H1 (cell line): ENCODE results near the gene PLXNB1. TPM values are rescaled to one million over a fixed set of nuclear protein-coding genes. Genes with fewer than 3 reads are reported as not detected.

Experiments
- CTCF ChIA-PET: fragments of 300-600 bp; sonication (Branson Sonifier 250); formaldehyde crosslinking; loops from one replicate; lab custom pipeline; 2021; ENCODE audit not compliant: partially characterized antibody; lab: Charles Lee
- POLR2A ChIA-PET: fragments of 300-600 bp; sonication (Branson Sonifier 250); formaldehyde crosslinking; loops from one replicate; lab custom pipeline; 2021; ENCODE audit warnings: inconsistent platforms; ENCODE audit not compliant: partially characterized antibody; lab: Charles Lee
- DNase-seq, 2 experiments: peaks; one replicate each; pipeline versions ENCODE4 v3.0.0 to v3.0.0-alpha.2; 2010 to 2022; ENCODE audit warnings: low spot score in 2 of 2, low read depth in 1 of 2, mixed read lengths in 1 of 2
- FAIRE-seq: peaks from 2 replicates; lab custom pipeline; 2011; peaks lifted over from hg19 to GRCh38; lab: Jason Lieb, UNC
- H2AFZ ChIP-seq: 2 replicates; pipeline ENCODE4 v1.8.1; 2012; ENCODE audit warnings: low read length, inconsistent platforms
- H2AK5ac ChIP-seq: 2 replicates; pipeline ENCODE4 v1.6.1; 2013; ENCODE audit warnings: low read depth, low read length
- H2BK120ac ChIP-seq: replicated peaks from 2 replicates; pipeline ENCODE3; 2013; ENCODE audit warnings: low read depth, low read length, inconsistent platforms
- H2BK12ac ChIP-seq: 2 replicates; pipeline ENCODE4 v1.6.1; 2013; ENCODE audit warnings: low read depth, low read length
- H2BK15ac ChIP-seq: 2 replicates; pipeline ENCODE4 v1.6.1; 2013; ENCODE audit warnings: low read length
- H2BK20ac ChIP-seq: 2 replicates; pipeline ENCODE4 v1.6.1; 2013; ENCODE audit warnings: low read length
- H2BK5ac ChIP-seq: 2 replicates; pipeline ENCODE4 v1.6.1; 2013; ENCODE audit warnings: low read depth, low read length
- H3K14ac ChIP-seq: 2 replicates; pipeline ENCODE4 v1.6.1; 2013; ENCODE audit warnings: inconsistent platforms; ENCODE audit not compliant: insufficient read length
- H3K18ac ChIP-seq: 2 replicates; pipeline ENCODE4 v1.6.1; 2013; ENCODE audit warnings: low read length; ENCODE audit errors: extremely low read depth
- H3K23ac ChIP-seq: 2 replicates; pipeline ENCODE4 v1.6.1; 2013; ENCODE audit warnings: inconsistent platforms; ENCODE audit not compliant: insufficient read length
- H3K23me2 ChIP-seq: 2 replicates; pipeline ENCODE4 v1.6.1; 2013; ENCODE audit warnings: low read depth, low read length
- H3K27ac ChIP-seq: 2 replicates; pipeline ENCODE4 v1.6.1; 2011; ENCODE audit warnings: low read depth, low read length, inconsistent platforms
- H3K27me3 ChIP-seq, 4 experiments: replicated peaks in 1 of 4; 1 replicate in 1 of 4; 2 replicates in 3 of 4; pipeline versions ENCODE4 v1.6.1 to v1.8.1; 2011 to 2013; ENCODE audit warnings: low read length in 3 of 4, mild to moderate bottlenecking in 3 of 4, inconsistent platforms in 2 of 4, mixed read lengths in 2 of 4, moderate library complexity in 1 of 4; ENCODE audit not compliant: control insufficient read depth in 3 of 4, insufficient read depth in 3 of 4; ENCODE audit errors: extremely low read depth in 1 of 4
- H3K36me3 ChIP-seq, 4 experiments: 2 replicates each; pipeline versions ENCODE4 v1.6.1 to v1.8.1; 2011 to 2013; ENCODE audit warnings: mild to moderate bottlenecking in 4 of 4, low read length in 3 of 4, moderate library complexity in 2 of 4, control low read depth in 1 of 4, inconsistent platforms in 1 of 4; ENCODE audit not compliant: insufficient read depth in 4 of 4, control insufficient read depth in 2 of 4
- H3K4ac ChIP-seq: replicated peaks from 2 replicates; pipeline ENCODE3; 2013; ENCODE audit warnings: low read length, low read depth, mixed read lengths, inconsistent platforms; ENCODE audit not compliant: insufficient read length
- H3K4me1 ChIP-seq, 4 experiments: replicated peaks in 1 of 4; 1 replicate in 1 of 4; 2 replicates in 3 of 4; pipeline versions ENCODE4 v1.6.1 to v1.8.1; 2011 to 2013; ENCODE audit warnings: low read length in 3 of 4, inconsistent platforms in 2 of 4, mixed read lengths in 1 of 4; ENCODE audit not compliant: insufficient read depth in 4 of 4, control insufficient read depth in 3 of 4
- H3K4me2 ChIP-seq, 2 experiments: 2 replicates each; pipeline versions ENCODE4 v1.6.1 to v1.8.1; 2011 to 2013; ENCODE audit warnings: low read depth in 2 of 2, low read length in 2 of 2, control low read depth in 1 of 2, inconsistent platforms in 1 of 2, mild to moderate bottlenecking in 1 of 2; ENCODE audit not compliant: insufficient read depth in 1 of 2
- H3K4me3 ChIP-seq, 4 experiments: fragments of 200-600, 300-600 bp in 1 of 4; sonication (generic), shearing (Covaris generic), sonication (Bioruptor Twin) in 1 of 4; 2 replicates each; pipeline versions ENCODE4 v1.5.1 to v1.8.1; 2011 to 2016; ENCODE audit warnings: low read length in 4 of 4, low read depth in 3 of 4, control low read depth in 2 of 4, inconsistent platforms in 2 of 4, mild to moderate bottlenecking in 2 of 4, mixed read lengths in 1 of 4, moderate library complexity in 1 of 4; ENCODE audit not compliant: insufficient read depth in 2 of 4; ENCODE audit errors: extremely low read depth in 1 of 4
- H3K56ac ChIP-seq: replicated peaks from 2 replicates; pipeline ENCODE3; 2013; ENCODE audit warnings: low read depth, mild to moderate bottlenecking, mixed read lengths, low read length, inconsistent platforms; ENCODE audit not compliant: insufficient read length
- H3K79me1 ChIP-seq: 2 replicates; pipeline ENCODE4 v1.6.1; 2013; ENCODE audit warnings: low read depth, low read length, control low read depth
- H3K79me2 ChIP-seq, 2 experiments: 2 replicates each; pipeline versions ENCODE4 v1.6.1 to v1.8.1; 2012 to 2013; ENCODE audit warnings: low read length in 2 of 2, mild to moderate bottlenecking in 2 of 2, inconsistent platforms in 1 of 2; ENCODE audit not compliant: insufficient read depth in 2 of 2, control insufficient read depth in 1 of 2
- H3K9ac ChIP-seq, 4 experiments: replicated peaks in 1 of 4; 1 replicate in 1 of 4; 2 replicates in 3 of 4; pipeline versions ENCODE4 v1.6.1 to v1.8.1; 2011 to 2013; ENCODE audit warnings: low read depth in 3 of 4, low read length in 3 of 4, control low read depth in 2 of 4, mild to moderate bottlenecking in 2 of 4, moderate library complexity in 2 of 4, inconsistent platforms in 1 of 4; ENCODE audit errors: extremely low read depth in 1 of 4
- H3K9me3 ChIP-seq, 2 experiments: 2 replicates each; pipeline versions ENCODE4 v1.6.1 to v1.8.1; 2012 to 2013; ENCODE audit warnings: mild to moderate bottlenecking in 2 of 2, moderate library complexity in 2 of 2, control low read depth in 1 of 2, inconsistent platforms in 1 of 2, low read depth in 1 of 2, low read length in 1 of 2, mixed read lengths in 1 of 2; ENCODE audit not compliant: insufficient read depth in 2 of 2
- H4K20me1 ChIP-seq, 2 experiments: replicated peaks in 1 of 2; 2 replicates each; pipeline versions ENCODE3 to v1.8.1; 2011 to 2013; ENCODE audit warnings: inconsistent platforms in 2 of 2, low read length in 2 of 2, mild to moderate bottlenecking in 1 of 2; ENCODE audit not compliant: insufficient read depth in 2 of 2, control insufficient read depth in 1 of 2
- H4K5ac ChIP-seq: 2 replicates; pipeline ENCODE4 v1.6.1; 2013; ENCODE audit warnings: low read length, low read depth, mixed read lengths, inconsistent platforms; ENCODE audit not compliant: insufficient read length
- H4K8ac ChIP-seq: 2 replicates; pipeline ENCODE4 v1.8.0; 2013; ENCODE audit warnings: mild to moderate bottlenecking, moderate library complexity, low read length, inconsistent platforms; ENCODE audit not compliant: insufficient read depth; ENCODE audit errors: extremely low read depth
- H4K91ac ChIP-seq: replicated peaks from 2 replicates; pipeline ENCODE3; 2013; ENCODE audit warnings: low read length, mixed read lengths, inconsistent platforms; ENCODE audit not compliant: insufficient read length
- BRCA1 ChIP-seq: IDR thresholded peaks from 2 replicates; pipeline ENCODE4 v1.6.1; 2012; ENCODE audit warnings: low read depth, low read length, improper control_type of control experiment
- CTCF ChIP-seq, 3 experiments: IDR thresholded peaks; 1 replicate in 2 of 3; 2 replicates in 1 of 3; pipeline versions ENCODE4 v1.5.1 to v1.6.1; 2011; ENCODE audit warnings: low read length in 3 of 3, mild to moderate bottlenecking in 3 of 3, inconsistent platforms in 2 of 3, low read depth in 1 of 3, moderate library complexity in 1 of 3; ENCODE audit not compliant: insufficient read depth in 1 of 3; ENCODE audit errors: control extremely low read depth in 1 of 3
- E2F6 ChIP-seq: IDR thresholded peaks from 2 replicates; pipeline ENCODE4 v1.6.1; 2012; ENCODE audit warnings: inconsistent platforms
- EZH2 ChIP-seq: fragments of 200-600 bp; sonication (generic); IDR thresholded peaks from 2 replicates; pipeline ENCODE4 v1.7.1; 2012; ENCODE audit warnings: low read depth, mild to moderate bottlenecking, moderate library complexity, low read length, inconsistent platforms; ENCODE audit not compliant: severe bottlenecking
- RNF2 ChIP-seq: fragments of 200-900, 300-1000 bp; sonication (generic); IDR thresholded peaks from 2 replicates; pipeline ENCODE4 v1.7.1; 2016; ENCODE audit warnings: borderline replicate concordance, low read depth, mild to moderate bottlenecking, antibody characterized with exemption, low read length; ENCODE audit not compliant: poor library complexity, severe bottlenecking; ENCODE audit errors: missing control alignments
- SAP30 ChIP-seq: fragments of 300-600 bp; sonication (generic); IDR thresholded peaks from 2 replicates; pipeline ENCODE4 v1.7.1; 2012; ENCODE audit warnings: low read length, moderate library complexity, mild to moderate bottlenecking, inconsistent platforms; ENCODE audit not compliant: insufficient read depth, insufficient replicate concordance
- WGBS, 2 experiments: shearing (Covaris generic) in 1 of 2; methylation state at CpG; one replicate each; pipeline versions ENCODE4 v1.1.6 to v1.1.7; 2013 to 2015; ENCODE audit warnings: low lambda C conversion rate in 2 of 2, mixed read lengths in 2 of 2, inconsistent platforms in 1 of 2, low coverage in 1 of 2, missing lambda C conversion rate in 1 of 2; ENCODE audit not compliant: insufficient replicate concordance in 2 of 2, insufficient coverage in 1 of 2, insufficient read length in 1 of 2; ENCODE audit errors: extremely low coverage in 1 of 2, missing lambda C conversion rate in 1 of 2; 5-methylcytosine and 5-hydroxymethylcytosine counted together
- polyA plus RNA-seq, 7 experiments: library from polyadenylated mRNA; depleted of rRNA in 3 of 7; stranded (reverse) in 5 of 7; unstranded in 2 of 7; fragments of >200 nt in 5 of 7; fragments of 200-250 nt in 2 of 7; gene quantifications; 1 replicate in 5 of 7; 2 replicates in 1 of 7; 4 replicates in 1 of 7; pipeline versions ENCODE4 v1.2.1 to v1.2.3, GENCODE V29; 2011 to 2013; ENCODE audit warnings: missing spikeins in 2 of 7, mixed read lengths in 2 of 7
- total RNA-seq: library from RNA; stranded (reverse); fragmentation: NEBNext Ultra II Directional; extraction: Animal tissue kit (Norgen Biotek cat#: 25700); gene quantifications from 2 replicates; pipeline ENCODE4 v1.2.1, GENCODE V29; 2021

PLXNB1 gene
- total and polyA plus RNA-seq, 2 of the 8 experiments (the other 6 are each of a cell fraction or from before 2014, with no cell fraction given): 109 to 114 TPM

- Histone ChIP-seq H3K4me2 (no peak overlapping the region), H3K56ac (no peak overlapping the region), H2BK15ac (no peak overlapping the region), H3K4ac (no peak overlapping the region), H3K23me2 (no peaks in the 10 kb centered on the region), H3K9me3 (no peaks in the 10 kb centered on the region), H4K5ac (no peak overlapping the region), H3K79me1 (no peaks in the 10 kb centered on the region), H3K23ac (no peak overlapping the region), H3K9ac (no peak overlapping the region), H2BK120ac (no peak overlapping the region), H3K18ac (no peak overlapping the region), H2BK5ac (no peak overlapping the region), H3K27me3 (no peaks in the 10 kb centered on the region), H3K14ac (no peak overlapping the region), H2BK12ac (no peak overlapping the region), H4K20me1 (peaks cover 3 to 26% of the 10 kb centered on the region in 2 experiments), H2AFZ (no peak overlapping the region), H3K79me2 (no peaks in the 10 kb centered on the region), H4K8ac (no peak overlapping the region), H2AK5ac (no peak overlapping the region), H4K91ac (no peak overlapping the region), H3K4me3 (no peak overlapping the region), H3K4me1 (no peaks in the 10 kb centered on the region), H3K36me3 (peaks cover 51 to 80% (median 74%) of the 10 kb centered on the region in 4 experiments), H3K27ac (no peak overlapping the region; the same call in 1 of the 2 replicates), H2BK20ac (no peak overlapping the region)
- DNase-seq (no peak), FAIRE-seq (no peak)
- ChIA-PET CTCF (interaction anchor here (1.0 to 9.2 kb wide), 11 partner anchors 9 to 212 kb away, joined by 4 to 130 read pairs (median 10); no protein-coding TSS in a partner anchor), POLR2A (interaction anchor here (1.3 to 31.5 kb wide), 5 partner anchors 1 to 203 kb away, joined by 3 to 650 read pairs (median 6); partner anchors contain the start of genes PLXNB1 and UQCRC1)
- WGBS, 2 experiments: 94% methylated on average over 17 of the region's 18 CpGs; no CpG with 5 or more reads in 1 of the 2 experiments
- TF ChIP-seq RNF2: no peak
- TF ChIP-seq SAP30: no peak
- no peak for TF ChIP-seq E2F6
- no peak for TF ChIP-seq EZH2
- TF ChIP-seq CTCF (IDR thresholded peaks at IDR 0.05; ENCODE audit: control extremely low read depth in 1 of 3, insufficient read depth in 1 of 3, low read depth in 1 of 3, low read length in 3 of 3): no peak
- TF ChIP-seq BRCA1: no peak
These were observed 23.1 kb downstream of the PLXNB1 start for GRCh38 chr3:48406443-48407431.
